AG10803 (cell line): ENCODE measurements around the gene TSSK6.
A peak's percentile ranks its signal among the peaks of the same experiment; 100 is the strongest.

Source experiments
- DNase-seq: peaks from one replicate; pipeline ENCODE4 v3.0.0; 2010; ENCODE audit warnings: low read depth
- H3K4me3 ChIP-seq: 2 replicates; pipeline ENCODE4 v1.5.1; 2011; ENCODE audit warnings: mild to moderate bottlenecking, low read length, control low read depth
- TF ChIP-seq, protein P1 (sequence below): conservative IDR thresholded peaks from 2 replicates; pipeline ENCODE4 v1.5.1; 2011; ENCODE audit warnings: mild to moderate bottlenecking, low read length, control low read depth, inconsistent platforms

Gene TSSK6

DNA sequence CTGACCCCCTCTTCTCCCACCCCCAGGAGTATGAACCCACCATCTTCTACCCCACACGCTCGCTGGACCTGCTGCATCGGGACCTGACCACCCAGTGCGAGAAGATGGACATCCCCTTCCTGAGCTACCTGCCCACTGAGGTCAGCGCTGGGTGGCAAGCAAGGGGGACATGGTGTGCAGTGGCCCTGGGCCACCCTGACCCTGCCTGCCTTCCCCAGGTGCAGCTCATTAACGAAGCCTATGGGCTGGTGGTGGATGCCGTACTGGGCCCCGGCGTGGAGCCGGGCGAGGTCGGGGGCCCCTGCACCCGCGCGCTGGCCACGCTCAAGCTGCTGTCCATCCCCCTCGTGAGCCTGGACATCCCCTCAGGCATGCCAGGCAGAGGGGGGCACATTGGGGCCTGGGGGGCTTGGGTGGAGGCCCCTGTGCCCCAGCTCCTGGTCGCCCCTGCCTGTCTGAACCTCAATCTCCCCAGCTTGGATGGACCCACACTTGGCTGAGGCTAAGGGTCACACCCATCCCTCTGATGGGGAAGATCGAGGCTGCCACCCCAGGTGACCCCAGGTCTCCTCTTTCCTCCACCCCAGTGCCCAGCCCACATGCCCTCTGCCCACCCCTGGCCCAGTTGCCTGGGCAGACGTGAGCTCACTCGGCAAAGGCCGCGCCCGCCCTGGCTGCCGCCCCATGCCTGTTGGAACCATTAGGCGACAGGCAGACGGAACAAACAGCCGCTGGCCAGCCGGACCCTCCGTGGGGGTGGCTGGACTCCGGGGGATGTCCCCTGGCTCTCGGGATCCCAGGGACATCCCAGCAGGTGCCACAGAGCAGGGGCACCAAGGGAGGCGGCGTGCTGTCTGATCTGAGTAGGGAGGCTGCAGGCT lies 20.2 kb upstream of the TSSK6 start:
- no peak for DNase-seq
- TF ChIP-seq, protein P1, sequence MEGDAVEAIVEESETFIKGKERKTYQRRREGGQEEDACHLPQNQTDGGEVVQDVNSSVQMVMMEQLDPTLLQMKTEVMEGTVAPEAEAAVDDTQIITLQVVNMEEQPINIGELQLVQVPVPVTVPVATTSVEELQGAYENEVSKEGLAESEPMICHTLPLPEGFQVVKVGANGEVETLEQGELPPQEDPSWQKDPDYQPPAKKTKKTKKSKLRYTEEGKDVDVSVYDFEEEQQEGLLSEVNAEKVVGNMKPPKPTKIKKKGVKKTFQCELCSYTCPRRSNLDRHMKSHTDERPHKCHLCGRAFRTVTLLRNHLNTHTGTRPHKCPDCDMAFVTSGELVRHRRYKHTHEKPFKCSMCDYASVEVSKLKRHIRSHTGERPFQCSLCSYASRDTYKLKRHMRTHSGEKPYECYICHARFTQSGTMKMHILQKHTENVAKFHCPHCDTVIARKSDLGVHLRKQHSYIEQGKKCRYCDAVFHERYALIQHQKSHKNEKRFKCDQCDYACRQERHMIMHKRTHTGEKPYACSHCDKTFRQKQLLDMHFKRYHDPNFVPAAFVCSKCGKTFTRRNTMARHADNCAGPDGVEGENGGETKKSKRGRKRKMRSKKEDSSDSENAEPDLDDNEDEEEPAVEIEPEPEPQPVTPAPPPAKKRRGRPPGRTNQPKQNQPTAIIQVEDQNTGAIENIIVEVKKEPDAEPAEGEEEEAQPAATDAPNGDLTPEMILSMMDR: no peak
- H3K4me3 ChIP-seq: no peak overlapping the region

GRCh38 chr19:19534556-19535265 lies 19.4 kb upstream of the TSSK6 start:
- no peak for DNase-seq
- no peak overlapping the region for H3K4me3 ChIP-seq
- TF ChIP-seq, protein P1: no peak

GRCh38 chr19:19533841-19534240 lies 18.5 kb upstream of the TSSK6 start:
- no peak for DNase-seq
- TF ChIP-seq, protein P1: no peak
- no peak overlapping the region for H3K4me3 ChIP-seq

GRCh38 chr19:19532806-19533701 lies 17.7 kb upstream of the TSSK6 start:
- TF ChIP-seq, protein P1: no peak
- no peak overlapping the region for H3K4me3 ChIP-seq
- no peak for DNase-seq

GRCh38 chr19:19531951-19532805 lies 16.8 kb upstream of the TSSK6 start:
- peak; percentile 44 for DNase-seq
- TF ChIP-seq, protein P1: peak; percentile 91
- no peak overlapping the region for H3K4me3 ChIP-seq

- TF ChIP-seq, protein P1: no peak
- DNase-seq: no peak
- no peak overlapping the region for H3K4me3 ChIP-seq
Measured at GRCh38 chr19:19530889-19531288, 15.5 kb upstream of the TSSK6 start.
